EL (cell line): Measurements from ENCODE around the gene PIGH.
"Not testable (repeated sequence)": the region's sequence is repeated elsewhere in the genome, so short reads cannot be mapped to it uniquely, and the experiment has no call there.

Experiments
- DNase-seq: peaks from one replicate; pipeline ENCODE4 v3.0.0-alpha.2; 2016

Gene PIGH, protein sequence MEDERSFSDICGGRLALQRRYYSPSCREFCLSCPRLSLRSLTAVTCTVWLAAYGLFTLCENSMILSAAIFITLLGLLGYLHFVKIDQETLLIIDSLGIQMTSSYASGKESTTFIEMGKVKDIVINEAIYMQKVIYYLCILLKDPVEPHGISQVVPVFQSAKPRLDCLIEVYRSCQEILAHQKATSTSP

DNA sequence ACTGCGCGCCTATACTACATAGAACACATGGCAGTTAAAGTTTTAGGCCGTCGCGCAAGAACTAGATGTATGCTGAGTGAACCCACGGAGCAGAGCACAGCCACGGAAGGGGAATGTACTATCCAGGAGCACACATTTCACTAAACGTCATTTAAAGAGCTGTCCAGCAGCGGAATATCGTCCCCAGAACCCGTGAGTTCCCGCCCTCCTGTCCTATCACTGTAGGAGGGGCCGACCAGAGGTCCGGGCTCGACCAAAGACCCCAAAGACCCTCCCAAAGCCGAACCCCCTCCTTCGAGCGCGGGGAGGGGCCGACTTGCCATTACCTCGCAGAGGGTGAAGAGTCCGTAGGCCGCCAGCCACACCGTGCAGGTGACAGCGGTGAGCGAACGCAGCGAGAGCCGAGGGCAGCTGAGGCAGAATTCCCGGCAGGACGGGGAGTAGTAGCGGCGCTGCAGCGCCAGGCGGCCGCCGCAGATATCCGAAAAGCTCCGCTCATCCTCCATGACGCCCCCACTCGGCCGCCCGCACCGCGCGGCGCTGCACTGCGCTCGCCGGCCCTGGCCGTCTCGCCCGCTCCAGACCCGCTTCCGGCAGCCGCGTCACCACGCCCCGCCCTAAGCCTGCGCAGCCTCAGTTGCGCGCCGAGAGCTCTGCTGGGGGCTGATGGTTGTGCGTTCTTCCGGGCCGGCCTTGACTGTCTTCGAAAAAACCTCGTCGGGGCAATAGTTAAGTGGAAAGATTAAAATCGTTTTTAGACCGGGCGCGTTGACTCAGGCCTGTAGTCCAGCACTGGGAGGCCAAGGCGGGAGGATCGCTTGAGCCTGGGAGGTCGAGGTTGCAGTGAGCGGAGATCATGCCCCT lies at the start of gene PIGH:
PIGH (minus strand) TSS at position 571 of the 864 bp plus-strand sequence; CDS start at position 506, 65 bp downstream.
- peak; percentile 89 for DNase-seq

DNA sequence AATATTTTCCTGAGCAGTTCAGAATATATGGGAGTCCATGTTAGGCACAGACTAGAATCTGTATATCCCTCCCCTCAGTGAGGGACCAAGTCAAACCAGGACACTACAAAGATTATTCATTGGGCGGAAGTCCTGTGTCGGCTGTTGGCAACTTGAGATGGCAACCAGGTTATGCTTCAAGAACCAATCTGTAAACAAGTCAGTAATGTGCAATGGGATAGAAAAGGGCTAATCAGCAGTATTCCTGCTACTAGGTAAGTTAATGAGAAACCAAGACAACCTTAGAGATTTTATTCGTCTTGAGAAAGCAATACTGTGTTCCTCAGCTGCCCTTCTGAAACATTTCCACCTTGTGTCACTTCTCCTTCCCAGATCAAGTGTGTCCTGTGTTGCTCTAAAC lies 46.1 kb upstream of the PIGH start:
- no peak for DNase-seq

DNA sequence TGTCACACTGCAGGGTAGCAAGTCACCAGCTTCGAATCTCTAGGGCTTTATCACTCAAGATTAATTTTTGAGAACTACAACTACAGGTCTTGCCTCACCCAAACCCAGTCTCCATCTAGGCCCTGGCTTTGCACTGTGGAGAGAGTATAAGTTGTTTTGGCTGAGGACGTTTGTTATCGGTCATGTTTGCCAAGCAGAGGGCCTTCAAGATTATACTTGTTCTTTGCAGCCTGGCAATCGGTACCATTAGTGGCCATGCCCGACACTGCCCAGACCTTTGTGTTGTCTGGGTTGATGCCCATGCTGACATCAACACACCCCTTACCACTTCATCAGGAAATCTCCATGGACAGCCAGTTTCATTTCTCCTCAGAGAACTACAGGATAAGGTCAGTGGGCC lies 45.3 kb upstream of the PIGH start:
- no peak for DNase-seq

DNA sequence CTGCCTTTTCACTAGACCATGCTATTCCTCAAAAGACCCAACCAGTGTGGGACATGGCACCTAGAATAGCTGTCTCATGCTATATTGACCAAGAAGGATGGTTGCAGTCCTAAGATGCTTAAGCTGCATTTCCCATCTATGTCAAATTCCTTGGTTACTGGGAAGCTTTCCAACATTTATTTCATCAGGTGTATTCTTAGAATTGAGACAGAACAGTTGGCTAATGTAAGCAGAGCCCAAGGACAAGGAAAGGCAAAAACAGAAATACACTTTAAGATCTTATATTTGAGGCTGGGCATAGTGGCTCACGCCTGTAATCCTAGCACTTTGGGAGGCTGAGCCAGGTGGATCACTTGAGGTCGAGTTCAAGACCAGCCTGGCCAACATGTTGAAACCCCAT lies 44.4 kb upstream of the PIGH start:
- DNase-seq, result no peak

DNA sequence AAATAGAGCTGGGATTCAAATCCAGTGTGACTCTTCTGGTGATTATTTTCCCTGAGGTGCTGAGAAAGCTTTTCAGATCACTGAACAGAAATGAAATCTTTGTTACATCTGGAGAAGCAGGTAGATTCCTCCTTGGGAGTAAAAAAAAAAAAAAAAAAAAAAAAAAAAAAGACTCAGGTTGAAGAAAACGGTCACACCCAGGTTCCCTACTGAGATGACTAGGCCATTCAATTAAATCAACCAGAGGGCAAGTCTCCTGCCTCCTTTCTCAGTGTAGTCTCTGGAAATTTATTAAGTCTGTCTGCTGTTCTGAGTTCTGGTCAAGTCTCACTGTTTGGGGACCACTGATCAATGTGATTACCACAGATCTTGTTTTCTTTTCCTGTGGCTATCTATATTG lies 43.6 kb upstream of the PIGH start:
- DNase-seq, result no peak

DNA sequence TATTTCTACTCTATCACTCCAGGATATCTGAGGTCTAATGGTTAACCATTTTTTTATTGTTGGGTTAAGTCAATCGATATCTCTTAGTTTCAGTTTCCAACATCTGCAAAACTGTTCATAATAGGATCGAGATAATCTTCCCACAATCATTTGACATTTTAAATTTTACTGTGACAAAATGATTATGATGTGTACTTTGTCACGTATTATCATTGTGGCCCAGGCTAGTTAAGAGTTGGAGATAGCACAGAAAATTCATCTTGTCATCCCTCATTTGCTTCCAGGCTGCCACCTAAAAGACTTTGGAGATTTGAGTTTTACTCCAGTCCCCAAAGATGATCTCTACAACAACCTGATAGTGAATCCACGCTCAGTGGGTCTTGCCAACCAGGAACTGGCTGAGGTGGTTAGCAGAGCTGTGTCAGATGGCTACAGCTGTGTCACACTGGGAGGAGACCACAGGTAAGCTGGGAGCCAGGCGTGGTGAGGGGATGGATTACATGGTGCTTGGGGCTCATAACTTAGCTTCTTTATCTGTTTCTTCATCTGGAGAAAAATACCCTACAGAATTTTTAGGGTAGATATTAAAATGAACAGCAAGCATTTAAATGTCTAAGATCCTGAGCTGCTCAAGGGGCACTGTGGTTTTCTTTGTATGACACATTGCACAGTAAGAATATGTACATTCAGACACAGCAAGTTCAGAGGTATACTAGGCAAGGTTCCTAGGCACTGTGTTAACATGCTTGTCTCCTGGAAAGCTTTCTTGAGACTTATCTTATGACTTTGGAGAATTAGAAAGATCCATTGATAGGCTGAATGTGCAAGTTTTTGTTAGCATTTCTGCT lies 42.1 kb upstream of the PIGH start:
- DNase-seq, result no peak

DNA sequence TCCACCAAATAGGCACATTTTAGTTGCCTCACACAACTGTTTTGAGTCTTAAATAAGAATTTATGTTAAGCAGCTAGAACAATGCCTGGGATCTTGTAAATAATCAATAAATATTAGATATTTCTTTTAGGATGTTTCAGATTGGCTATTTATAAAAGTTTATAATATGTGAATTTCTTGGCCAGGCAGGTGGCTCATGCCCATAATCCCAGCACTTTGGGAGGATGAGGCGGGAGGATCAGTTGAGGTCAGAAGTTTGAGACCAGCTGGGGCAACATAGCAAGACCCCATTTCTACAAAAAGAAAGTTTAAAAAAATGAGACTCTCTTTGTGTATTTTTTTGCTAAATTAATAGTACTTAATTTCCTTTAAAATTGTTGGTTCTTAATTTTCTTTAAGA lies 41.4 kb upstream of the PIGH start:
- no peak for DNase-seq

DNA sequence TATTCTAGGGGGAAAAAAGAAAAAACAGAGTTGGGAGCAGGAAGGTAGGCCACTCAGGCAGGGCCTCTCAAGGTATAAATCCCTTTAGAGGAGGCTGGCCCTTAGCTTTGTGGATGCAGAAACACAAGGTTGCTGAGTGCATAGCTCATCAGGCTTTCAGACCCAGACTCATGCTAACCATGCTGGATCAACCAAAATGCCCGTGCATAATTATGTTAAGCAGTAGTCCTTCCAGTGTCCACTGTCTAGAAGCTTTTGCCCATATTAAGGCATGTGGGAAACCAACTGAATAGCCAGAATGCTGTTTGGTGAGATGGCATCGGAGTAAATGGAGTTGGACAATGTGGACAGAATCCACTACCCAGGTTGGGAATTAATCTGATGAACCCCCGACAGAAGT lies 38.6 kb upstream of the PIGH start:
- no peak for DNase-seq

DNA sequence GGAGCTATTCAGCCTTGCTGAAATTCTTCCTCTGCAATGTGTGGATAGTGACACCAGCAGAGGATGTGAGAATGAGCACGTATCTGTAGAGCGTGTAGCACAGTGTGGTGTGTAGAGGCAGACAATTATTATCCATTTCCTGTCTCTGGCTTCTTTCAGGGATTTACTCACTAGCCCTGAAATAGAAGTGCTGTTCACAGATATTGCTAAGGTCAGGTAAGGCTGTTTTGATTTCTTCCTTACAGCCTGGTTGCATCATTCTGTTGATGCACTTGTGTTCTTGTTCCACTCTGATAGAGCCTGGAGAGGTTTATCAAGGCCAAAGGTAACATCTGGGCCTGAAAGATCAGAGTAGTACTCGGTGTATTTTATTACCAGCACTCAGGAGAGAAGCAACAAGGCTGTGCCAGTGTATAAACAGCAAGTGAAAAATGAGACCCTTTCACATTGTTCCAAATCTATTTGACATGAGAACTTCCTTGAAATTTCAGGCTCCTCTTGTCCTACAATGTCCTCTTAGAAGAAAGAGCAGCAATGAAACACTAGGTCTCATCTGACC lies 36.4 kb upstream of the PIGH start:
- no peak for DNase-seq

DNA sequence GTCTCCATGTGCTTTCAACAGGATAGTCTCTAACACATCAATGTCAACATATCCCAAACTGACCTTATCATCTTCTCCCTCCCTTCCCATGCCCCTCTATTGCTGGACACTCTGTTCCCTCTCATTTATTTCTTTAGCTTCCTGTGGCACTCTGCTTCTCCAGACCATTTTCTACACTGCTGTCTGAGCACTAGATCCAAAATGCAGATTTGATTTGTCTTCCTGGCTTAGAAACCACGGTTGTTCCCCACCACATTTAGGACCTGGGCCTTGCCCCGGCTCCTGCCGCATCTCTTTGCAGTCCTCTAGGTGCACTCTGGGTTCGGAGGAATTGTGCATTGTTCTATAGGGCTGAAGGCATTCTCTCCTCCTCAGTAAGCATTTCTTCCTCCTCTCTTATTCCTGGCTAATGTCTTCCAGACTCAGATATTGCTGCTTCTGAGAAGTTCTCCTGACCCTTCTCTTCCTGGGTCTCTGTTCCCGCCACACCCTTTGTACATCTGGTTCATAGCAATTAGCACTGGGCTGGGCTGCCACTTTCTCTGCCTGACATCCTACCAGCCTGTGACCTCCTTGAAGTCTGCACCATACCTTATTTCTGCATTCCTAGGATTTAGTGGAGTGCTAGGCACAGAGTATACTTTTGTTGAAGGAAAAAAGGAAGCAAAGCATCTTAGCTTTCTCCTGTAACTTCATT lies 33.5 kb upstream of the PIGH start:
- DNase-seq, result no peak

DNA sequence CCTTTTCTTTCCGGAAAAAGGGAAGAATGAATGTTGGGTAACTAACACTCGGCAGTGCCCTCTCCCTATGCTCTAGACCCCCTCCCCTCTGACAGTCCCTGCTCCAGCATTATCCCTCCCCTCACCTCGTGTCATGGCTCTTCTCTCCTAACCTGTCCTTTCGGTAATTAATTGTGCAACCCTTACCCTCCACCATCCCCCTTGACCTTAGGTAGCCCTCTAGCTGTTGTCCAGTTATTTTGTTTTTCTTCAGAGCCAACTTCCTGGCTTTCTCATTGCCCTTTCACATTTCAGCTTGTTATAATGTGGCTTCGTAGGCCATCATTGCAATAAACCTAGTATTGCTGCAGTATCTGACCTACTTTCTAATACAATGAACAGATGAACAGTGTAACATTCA lies 30.9 kb upstream of the PIGH start:
- DNase-seq, result no peak

DNA sequence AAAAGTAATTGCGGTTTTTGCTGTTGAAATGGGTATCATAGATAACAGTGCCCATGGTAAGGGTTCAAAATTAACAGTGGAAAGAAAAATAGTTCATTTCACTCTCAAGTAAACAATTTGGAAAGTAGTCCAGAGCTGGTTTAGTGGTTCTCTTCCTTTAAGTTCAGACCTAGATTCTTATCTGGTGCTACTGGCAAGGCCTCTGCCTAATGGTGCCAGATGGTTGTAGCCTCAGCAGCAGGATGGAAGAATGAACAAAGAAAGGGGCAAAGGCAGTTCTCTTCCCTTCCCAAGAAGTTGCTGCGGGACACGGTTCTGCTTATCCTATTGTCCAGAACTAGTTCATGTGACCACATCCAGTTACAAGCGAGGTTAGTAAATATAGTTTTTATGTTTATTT lies 30.1 kb upstream of the PIGH start:
- no peak for DNase-seq

DNA sequence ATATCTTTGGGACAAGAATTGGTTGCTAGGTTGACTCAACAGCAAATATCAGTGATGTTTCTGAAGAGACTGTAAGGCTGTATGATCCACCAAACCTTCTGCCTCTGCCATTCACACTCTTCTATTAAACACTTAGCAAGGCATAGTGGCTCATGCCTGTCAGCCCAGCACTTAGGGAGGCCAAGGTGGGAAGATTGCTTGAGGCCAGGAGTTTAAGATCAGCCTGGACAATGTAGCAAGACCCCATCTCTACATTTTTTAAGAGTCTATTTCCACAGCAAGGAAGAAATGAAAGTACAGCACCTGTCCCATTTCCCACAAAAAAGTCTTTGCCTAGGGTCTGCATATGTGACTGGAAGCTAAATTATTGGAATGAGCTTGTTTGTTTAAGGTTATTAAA lies 27.5 kb upstream of the PIGH start:
- no peak for DNase-seq

DNA sequence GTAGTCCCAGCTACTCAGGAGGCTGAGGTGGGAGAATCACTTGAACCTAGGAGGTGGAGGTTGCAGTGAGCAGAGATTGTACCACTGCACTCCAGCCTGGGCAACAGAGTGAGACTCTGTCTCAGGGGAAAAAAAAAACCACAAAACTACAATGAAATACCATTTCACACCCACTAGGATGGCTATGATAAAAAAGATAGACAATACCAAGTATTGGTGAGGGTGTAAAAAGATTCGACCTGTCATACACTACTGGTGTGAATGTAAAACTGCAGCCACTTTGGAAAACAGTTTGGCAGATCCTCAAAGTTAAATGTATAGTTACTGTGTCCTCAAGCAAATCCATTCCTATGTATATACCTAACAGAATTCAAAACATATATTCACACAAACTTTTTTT lies 26.1 kb upstream of the PIGH start:
- not testable (repeated sequence) for DNase-seq

DNA sequence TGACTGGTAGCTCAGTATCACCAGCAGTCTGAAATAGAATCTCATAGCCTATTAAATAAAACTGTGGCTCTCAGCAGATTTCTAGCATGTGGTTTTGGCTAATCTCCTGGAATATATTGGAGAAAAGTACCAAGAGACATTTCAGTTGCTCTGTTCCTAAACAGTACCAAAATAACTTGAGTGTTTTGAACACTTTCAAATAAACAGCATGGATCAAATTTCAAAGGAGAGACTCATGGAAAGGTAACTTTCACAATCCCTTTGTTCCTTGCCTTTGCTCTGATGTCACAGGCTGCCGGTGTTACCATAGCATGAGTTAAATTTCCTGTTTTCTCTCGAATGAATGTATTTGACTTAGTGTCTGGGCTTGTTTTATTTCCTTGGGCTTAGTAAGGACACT lies 23.0 kb upstream of the PIGH start:
- peak; percentile 9 for DNase-seq

DNA sequence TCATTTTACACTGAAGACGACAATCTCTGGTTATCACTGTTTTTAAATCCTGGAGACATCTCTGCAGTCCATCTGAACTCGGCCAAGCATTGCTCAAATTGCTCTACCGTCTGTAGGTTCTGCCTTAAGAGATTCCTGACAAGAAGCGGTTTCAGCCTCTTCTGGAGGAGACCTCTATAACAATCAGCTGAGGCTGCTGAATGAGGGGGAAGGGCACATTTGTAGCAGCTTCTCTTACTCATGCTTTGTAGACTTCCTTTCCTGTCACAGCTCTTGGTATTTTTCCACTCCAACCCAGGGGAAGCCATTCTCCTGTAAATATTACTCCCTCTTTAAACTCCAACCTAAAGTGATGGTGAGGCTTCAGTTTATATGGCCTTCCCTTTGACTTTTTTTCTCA lies 22.6 kb upstream of the PIGH start:
- peak; percentile 83 for DNase-seq

DNA sequence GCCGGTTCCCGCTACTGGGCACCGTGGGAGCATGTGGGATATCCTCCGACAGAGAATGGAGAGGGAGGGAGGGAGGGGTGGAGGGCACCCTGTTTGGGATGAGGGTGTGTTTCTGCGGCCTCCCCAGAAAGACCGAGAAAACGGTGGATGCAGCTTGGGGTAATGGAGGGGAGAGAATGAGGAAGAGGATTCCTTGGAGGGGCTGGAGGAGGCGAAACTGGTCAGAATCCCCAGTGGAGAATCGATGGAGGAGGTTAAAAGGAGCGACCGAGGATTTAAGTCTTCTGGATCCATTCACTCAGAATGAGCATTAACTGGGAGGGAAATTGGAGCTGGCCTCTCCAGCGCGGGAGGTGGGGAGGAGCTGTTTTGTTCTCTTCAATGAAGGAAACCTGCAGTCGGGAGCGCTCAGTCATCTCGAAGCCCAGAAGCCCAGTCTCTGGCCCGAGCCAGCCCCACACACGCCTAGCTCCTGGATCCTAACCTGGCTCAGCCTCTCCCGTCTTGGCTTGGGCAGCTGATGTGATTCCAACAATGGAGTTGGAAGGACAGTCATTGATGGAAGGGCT lies 20.2 kb upstream of the PIGH start:
- peak; percentile 25 for DNase-seq

DNA sequence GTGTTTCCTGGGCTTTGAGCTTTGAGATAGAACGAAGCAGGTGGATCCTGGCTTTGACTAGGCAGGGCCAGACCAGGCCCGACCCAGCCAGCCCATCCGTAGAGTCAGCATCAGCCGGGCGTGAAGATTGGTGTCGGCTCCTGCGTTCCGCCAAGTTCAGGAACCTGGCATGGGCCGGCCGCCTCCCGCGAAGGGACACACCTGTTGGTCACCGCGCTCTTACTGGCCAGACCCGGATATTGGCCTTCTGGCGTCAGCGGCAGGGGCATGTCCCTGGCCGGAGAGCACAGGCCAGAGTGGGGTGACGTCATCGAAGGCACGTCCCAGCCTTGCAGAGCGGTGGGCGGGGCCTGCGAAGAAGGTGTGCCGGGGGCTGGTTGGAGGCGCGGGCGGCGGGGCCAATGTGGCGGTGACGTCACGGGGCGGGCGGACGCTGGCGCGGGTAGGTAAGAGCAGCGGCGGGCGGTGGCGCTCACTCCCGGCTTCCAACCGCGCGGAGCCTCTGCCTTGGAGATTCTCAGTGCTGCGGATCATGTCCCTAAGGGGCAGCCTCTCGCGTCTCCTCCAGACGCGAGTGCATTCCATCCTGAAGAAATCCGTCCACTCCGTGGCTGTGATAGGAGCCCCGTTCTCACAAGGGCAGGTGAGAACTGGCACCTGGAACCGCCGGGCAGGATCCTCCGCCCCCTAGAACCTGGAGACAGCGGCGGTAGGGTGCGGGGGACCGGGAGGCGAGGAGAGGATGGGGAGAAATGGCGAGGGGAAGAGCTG lies 19.6 kb upstream of the PIGH start, which contains the start of gene ARG2:
ARG2 (plus strand) TSS at position 475 of the 771 bp plus-strand sequence; CDS start at position 533, 58 bp downstream.
- peak; percentile 97 for DNase-seq

DNA sequence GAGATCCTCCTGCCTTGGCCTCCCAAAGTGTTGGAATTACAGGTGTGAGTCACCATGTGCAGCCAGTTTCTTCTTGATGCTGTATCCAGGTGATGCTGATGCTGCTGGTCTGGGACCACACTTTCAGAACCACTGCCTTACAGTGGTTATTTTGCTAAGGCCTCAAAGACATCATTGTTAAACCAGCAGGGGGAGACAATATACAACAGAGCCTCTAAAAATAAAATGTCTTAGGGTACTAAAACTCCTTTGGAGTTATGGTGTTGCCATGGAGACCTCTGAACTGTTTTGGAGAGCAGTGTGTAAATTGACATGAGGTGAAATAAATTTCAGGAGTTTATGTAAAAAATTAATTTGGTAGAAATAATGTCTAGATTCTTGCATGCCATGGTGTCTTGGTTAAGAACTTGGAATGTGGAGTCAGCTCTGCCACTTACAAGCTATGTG lies 18.6 kb upstream of the PIGH start:
- DNase-seq, result peak; percentile 75

DNA sequence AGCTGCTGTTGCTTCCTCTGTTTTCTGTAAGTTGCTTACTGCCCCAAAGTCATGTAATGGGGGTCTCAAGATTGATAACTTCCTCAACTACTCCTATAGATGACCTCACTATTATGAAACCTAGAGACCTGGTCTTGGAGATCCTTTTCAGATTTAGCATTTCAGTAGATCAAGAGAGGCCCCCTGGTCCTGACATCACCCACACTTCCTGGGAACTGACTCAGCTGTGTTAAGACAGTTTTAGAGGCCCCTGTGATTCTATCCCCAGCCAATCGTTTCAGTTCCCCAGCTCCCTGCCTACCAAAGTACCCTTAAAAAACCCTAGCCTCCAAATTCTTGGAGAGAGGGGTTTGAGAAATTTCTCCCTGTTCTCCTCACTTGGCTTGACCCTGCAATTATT lies 10.4 kb upstream of the PIGH start:
- no peak for DNase-seq

DNA sequence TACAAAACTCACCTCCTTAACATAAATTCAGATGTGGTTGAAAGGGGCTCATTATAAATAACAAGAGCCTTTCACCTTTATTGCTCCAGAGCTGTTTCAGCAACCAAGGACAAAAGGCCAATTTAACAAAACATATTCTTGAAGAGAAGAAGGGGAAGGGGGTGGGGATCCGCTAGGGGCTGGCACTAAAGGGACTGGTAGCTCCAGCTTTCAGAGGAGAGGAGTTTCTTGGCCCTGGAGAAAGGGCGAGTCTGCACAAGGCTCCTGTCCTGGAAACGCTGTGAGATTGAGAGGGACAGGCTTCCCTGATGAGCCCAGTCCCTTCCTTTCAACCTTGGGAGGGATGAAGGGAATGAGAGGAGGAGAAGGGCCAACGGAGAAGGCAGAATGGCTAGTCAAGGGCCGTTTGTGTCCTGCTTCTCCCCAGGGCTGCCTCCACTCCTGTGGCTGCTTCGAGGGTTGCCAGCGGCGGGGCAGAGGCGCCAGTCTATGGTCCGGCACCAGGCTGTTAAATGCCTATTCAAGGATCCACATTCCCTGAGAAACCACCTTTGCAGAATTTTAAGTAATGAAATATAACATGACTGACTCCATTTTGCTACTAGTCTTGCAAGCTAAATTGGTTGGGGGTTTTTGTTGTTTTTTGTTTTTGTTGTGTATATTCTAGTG lies 9.7 kb upstream of the PIGH start:
- no peak for DNase-seq
